Suprapubic skin (tissue), 3 donors: Measurements from ENCODE around the gene SETD1A.

Experiments
- CTCF ChIP-seq, 2 donors: fragments of 200-600 bp in 1 of 2; fragments of 450-650 bp in 1 of 2; sonication (generic) in 1 of 2; IDR thresholded peaks; one replicate each; pipeline ENCODE4 v1.5.1; 2016 to 2019; ENCODE audit warnings: antibody characterized with exemption in 2 of 2, mild to moderate bottlenecking in 1 of 2, moderate library complexity in 1 of 2
- POLR2A ChIP-seq, 2 donors: fragments of 450-650 bp; IDR thresholded peaks; one replicate each; pipeline ENCODE4 v1.6.1; 2017; ENCODE audit warnings: antibody characterized with exemption in 2 of 2, mild to moderate bottlenecking in 2 of 2, moderate library complexity in 2 of 2

- TF ChIP-seq CTCF (IDR thresholded peaks at IDR 0.05) (no peak), POLR2A (IDR thresholded peaks at IDR 0.05) (no peak)
These were observed 6.4 kb upstream of the SETD1A start for GRCh38 chr16:30951193-30951592.
